ENCODE measurements around the gene CYP2W1. TPM values are rescaled to one million over a fixed set of nuclear protein-coding genes. Genes with fewer than 3 reads are reported as not detected.

The CYP2W1 gene
- total RNA-seq, 1 donor from 2014 or later = not detected

DNA sequence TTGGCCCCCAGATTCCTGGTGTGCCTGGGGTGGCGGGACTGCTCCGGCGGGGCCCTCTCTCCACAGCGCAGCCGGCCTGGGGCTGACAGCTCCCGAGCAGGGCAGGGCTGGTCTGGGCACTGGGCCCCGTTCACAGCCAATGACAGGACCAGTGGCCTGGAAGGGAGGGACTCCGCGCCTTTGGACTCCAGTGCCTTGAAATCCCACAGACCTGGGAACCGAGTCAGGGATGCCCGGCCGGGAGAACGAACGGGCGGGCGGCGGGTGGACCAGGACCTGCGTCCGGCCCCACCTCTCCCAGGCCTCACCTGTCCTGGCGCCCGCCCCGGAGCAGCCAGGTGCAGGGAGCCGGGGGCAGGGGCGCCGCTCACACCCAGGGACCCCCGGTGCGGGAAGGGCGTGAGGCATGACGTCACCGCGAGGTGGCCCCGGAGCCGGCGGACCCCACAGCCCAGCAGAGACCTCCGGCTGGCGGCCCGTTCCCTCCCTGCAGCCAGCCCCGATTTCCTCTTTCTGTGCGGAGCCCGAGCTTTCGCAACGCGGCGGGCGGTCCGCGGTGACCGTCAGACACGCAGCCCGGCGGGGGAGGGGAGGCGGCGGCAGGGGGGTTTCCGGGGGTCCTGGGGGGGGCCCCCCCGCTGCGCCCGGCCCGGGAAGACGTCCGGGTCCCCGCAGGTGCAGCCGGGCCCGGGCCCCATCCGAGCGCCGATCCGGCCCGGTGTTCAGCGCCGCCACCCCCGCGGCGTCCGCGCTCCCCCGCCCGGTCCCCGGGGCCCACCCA, 29.2 kb upstream of the CYP2W1 start:
- Mint-ChIP-seq H3K36me3 (ENCODE audit: low read depth, unreplicated experiment) (no peaks in the 10 kb centered on the region), H3K9me3 (ENCODE audit: unreplicated experiment) (no peaks in the 10 kb centered on the region), H3K27ac (ENCODE audit: unreplicated experiment) (no peak overlapping the region), H3K4me3 (ENCODE audit: unreplicated experiment) (no peak overlapping the region), H3K4me1 (ENCODE audit: low read depth, unreplicated experiment) (no peaks in the 10 kb centered on the region), H3K27me3 (ENCODE audit: low read depth, unreplicated experiment) (peaks cover 14% of the 10 kb centered on the region)
- Histone ChIP-seq H3K27me3 (ENCODE audit: insufficient read depth, low read length) (peaks cover 10% of the 10 kb centered on the region), H3K9me3 (ENCODE audit: insufficient read depth, low read depth, low read length) (no peaks in the 10 kb centered on the region), H3K4me1 (ENCODE audit: insufficient read depth, low read length) (peaks cover 5% of the 10 kb centered on the region), H3K9ac (ENCODE audit: low read length) (no peak overlapping the region), H4K20me1 (ENCODE audit: insufficient read depth, low read length) (peaks cover 3% of the 10 kb centered on the region), H3K36me3 (ENCODE audit: insufficient read depth, low read length) (no peaks in the 10 kb centered on the region), H3K79me2 (ENCODE audit: insufficient read depth, low read length) (no peaks in the 10 kb centered on the region), H3K4me2 (ENCODE audit: low read length) (peak overlapping the region; percentile 75), H3K27ac (ENCODE audit: low read depth, low read length) (no peak overlapping the region), H3K4me3 (ENCODE audit: insufficient read depth, low read depth, low read length) (peak overlapping the region; percentile 17), H2AFZ (ENCODE audit: low read depth, low read length) (no peak overlapping the region)
- DNase-seq (ENCODE audit: low read depth) (peak; percentile 29), FAIRE-seq (no peak)
- TF ChIP-seq CTCF (IDR thresholded peaks at IDR 0.05; ENCODE audit: insufficient read depth, low read depth, low read length) (no peak), EZH2 (IDR thresholded peaks at IDR 0.05; ENCODE audit: insufficient read depth, low read length) (peak; percentile 79)

DNA sequence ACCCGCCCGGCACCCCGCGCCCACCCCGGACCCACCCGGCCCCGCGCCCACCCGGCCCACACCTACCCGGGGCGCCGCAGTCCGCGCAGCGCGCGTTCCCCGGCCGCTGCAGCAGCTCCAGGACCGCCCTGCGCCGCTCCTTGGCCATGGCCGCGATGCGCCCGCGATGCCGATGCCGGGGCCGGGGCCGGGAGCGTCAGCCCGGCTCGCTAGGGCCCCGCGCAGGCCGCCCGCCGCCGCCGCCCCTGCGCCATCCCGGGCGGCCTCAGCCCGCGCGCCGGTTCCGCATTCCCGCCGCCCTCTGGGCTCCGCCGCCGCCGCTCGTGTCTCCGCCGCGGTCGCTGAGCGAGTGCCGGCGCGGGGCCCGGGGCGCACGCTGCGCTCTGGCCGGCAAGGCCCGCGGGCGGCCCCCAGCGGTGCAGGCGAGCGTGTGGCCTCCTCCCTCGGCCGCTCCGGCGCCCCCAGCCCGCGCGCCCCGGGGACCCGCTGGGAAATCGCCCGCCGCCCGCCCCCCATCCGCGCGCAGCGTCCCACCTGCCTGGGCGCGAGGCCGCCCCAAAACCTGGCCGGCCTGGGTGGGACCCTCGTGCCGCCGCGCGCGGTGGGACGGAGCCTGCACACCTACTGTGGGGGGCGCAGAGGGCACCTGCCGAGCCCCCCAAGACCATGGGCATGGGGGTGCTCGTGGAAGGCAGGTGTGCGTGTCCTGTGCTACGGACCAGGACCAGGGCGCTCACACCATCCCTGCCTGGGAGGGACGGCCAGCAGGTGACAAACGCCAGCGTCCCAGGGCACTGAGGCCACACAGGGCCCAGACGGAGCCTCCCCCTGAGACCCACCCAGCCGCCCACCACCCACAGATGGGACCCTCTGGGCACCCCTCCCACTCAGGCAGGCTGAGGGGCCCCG, 28.4 kb upstream of the CYP2W1 start, which contains the start of gene ADAP1:
Gene ADAP1 (minus strand): TSS at position 351 of the 909 bp plus-strand sequence. CDS start 203 bp downstream, at position 148.
- peaks cover 10% of the 10 kb centered on the region for H3K27me3 ChIP-seq (ENCODE audit: insufficient read depth, low read length)
- peak within 1 kb of the TSS; percentile 79 for H3K4me3 Mint-ChIP-seq (ENCODE audit: unreplicated experiment)

More for the DNA sequence above, 28.4 kb upstream of the CYP2W1 start, which contains the start of gene ADAP1:
- DNase-seq (ENCODE audit: low read depth) = peak; percentile 30
- Histone ChIP-seq H3K79me2 (ENCODE audit: insufficient read depth, low read length) (no peaks in the 10 kb centered on the region), H2AFZ (ENCODE audit: low read depth, low read length) (no peak within 1 kb of the TSS), H3K27ac (ENCODE audit: low read depth, low read length) (no peak within 1 kb of the TSS), H3K9ac (ENCODE audit: low read length) (no peak within 1 kb of the TSS), H3K4me2 (ENCODE audit: low read length) (peak within 1 kb of the TSS; percentile 75), H3K4me1 (ENCODE audit: insufficient read depth, low read length) (peaks cover 5% of the 10 kb centered on the region), H3K36me3 (ENCODE audit: insufficient read depth, low read length) (no peaks in the 10 kb centered on the region), H4K20me1 (ENCODE audit: insufficient read depth, low read length) (peaks cover 3% of the 10 kb centered on the region), H3K4me3 (ENCODE audit: insufficient read depth, low read depth, low read length) (peak within 1 kb of the TSS; percentile 17), H3K9me3 (ENCODE audit: insufficient read depth, low read depth, low read length) (no peaks in the 10 kb centered on the region)
- Mint-ChIP-seq H3K27me3 (ENCODE audit: low read depth, unreplicated experiment) (peaks cover 11% of the 10 kb centered on the region), H3K27ac (ENCODE audit: unreplicated experiment) (peak within 1 kb of the TSS; percentile 64), H3K4me1 (ENCODE audit: low read depth, unreplicated experiment) (no peaks in the 10 kb centered on the region), H3K9me3 (ENCODE audit: unreplicated experiment) (no peaks in the 10 kb centered on the region), H3K36me3 (ENCODE audit: low read depth, unreplicated experiment) (no peaks in the 10 kb centered on the region)
- TF ChIP-seq CTCF (IDR thresholded peaks at IDR 0.05; ENCODE audit: insufficient read depth, low read depth, low read length) (no peak), EZH2 (IDR thresholded peaks at IDR 0.05; ENCODE audit: insufficient read depth, low read length) (no peak)
- no peak for FAIRE-seq
